Stimulated activated CD8-positive, alpha-beta memory T cell treated with anti-CD3 and anti-CD28 coated beads, Interleukin-7, amount 100 ng/mL, for 24 hours (primary cell): Measurements from ENCODE around the gene STX10.

ENCODE experiments used
- DNase-seq: peaks from one replicate; pipeline ENCODE4 v3.0.0-alpha.2; 2020; ENCODE audit warnings: low read depth

The STX10 gene

GRCh38 chr19:13100031-13100588 lies 50.1 kb downstream of the STX10 start:
- DNase-seq = peak; percentile 51

DNA sequence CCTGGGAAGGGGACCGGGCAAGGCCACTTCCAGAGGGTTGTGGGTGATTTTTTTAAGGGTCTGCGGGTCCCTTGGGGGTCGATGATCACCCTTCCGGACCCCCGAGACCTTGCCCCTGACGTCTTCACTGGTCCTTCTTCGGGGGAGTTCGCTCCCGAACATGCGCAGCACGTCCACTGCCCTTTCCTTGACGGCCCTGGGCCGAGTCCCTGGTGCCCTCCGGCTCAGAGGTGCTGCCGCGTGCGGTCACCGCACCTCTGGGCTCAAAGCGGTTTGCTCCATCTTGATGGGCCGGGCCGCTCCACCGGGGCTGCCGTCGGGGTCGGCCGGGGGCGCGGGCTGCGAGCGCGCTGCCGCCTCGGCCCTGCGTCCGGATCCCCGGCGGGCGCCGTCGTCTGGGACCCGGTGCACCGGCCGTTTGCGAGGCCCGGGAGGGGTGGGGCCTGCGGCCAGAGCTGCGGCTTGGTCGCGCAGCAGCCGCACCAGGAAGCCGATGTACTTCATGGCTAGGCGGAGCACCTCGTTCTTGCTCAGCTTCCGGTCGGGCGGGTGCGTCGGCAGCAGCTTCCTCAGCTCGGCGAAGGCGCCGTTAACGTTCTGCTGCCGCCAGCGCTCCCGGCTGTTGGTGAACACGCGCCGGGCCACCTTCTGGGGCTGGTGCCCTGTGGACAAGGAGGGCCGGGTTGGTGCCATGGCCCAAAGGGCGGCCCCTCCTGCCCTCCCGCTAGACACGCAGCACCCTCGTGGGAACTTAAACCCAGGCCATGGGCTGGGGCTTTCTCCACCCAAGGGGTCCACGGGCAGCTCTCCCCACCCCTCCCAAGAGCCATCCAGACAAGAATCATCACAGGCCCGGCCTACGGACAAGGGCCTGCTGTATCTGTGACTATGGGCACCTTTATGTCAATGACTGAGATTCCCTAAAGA lies 50.8 kb downstream of the STX10 start:
- DNase-seq = no peak

- DNase-seq = no peak
Observed at GRCh38 chr19:13098277-13099072, 51.7 kb downstream of the STX10 start.

DNA sequence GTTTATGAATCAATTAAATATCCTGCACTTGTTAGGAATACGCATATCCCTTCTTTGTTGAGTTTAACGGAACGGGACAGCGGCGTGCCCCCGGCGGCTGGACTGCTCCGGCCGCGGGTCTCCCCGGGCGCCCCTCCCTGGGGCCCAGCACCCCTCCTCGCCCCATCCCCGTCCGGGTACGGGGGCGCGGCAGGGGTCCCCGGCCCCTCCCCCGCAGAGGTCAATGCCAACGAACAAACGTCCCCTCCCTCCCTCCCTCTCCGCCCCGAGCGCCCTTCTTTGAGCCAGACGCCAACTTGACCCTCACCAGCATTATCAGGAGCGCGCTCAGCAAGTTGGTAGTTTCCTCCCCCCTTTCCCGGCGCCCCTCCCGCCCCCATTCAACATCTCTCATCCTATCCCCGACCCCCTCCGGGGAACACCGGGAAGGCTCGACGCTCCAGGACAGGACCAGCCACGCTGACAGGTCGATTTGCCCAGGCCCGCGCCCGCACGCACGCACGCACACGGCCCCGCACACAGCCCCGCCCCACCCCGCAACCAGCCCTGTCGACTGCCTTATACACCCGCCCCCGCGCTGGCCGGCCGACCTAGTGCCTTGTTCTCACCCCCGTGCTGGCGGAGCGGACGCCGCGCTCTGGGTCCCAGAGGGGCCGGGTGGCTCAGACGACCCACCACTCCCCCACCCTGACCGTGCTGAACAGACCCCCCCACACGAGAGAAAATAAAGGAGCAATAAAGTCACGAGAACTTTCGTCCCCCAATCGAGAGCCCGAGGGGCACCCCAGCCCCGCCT lies 52.5 kb downstream of the STX10 start:
- DNase-seq = no peak

GRCh38 chr19:13097033-13097462 lies 53.1 kb downstream of the STX10 start:
- DNase-seq = no peak

DNA sequence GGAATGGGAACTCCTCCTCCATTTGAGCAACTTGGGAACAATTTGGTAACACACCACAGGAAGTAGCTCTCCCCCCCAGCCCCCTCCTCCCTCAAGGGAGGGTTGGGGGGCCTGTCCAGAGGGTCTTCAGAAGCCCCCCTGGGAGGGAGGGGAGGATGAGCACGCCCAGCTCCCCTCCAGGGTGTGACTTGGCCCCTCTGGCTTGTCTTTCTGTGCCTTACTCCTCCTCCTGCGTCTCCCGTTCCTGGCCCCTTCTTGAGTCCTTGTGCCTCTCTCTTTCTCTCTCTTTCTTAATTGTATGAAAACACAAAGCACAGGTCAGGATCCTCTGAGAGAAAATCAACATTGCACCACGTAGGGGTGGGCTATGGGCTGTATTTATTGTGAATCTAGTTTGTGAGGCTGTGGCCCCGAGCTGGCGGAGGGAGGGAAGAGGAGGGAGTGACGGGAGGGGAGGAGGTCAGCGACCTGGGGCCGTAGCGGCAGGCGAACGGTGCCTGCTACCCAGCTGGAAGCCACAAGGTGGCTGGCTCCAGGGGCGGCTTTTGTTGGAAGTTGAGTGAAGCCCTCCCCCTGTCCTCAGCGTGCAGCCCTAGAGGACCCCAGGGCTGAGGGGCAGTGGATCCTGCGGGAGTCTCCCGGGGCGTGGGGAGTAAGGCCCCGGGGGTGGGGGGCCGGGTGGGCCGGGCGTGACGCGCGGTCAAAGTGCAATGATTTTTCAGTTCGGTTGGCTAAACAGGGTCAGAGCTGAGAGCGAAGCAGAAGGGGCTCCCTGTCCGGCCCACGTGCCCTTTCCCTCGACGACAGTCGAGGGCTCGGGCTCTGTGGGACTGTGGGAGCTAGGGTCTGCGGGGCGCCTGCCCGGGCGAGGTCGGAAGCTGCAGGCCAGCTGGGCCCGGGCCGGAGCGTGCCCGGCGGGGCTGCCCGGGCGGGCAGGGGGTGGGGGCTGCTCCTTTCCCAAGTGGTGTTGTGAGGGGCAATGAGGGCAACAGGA lies 53.9 kb downstream of the STX10 start:
- DNase-seq = no peak

DNA sequence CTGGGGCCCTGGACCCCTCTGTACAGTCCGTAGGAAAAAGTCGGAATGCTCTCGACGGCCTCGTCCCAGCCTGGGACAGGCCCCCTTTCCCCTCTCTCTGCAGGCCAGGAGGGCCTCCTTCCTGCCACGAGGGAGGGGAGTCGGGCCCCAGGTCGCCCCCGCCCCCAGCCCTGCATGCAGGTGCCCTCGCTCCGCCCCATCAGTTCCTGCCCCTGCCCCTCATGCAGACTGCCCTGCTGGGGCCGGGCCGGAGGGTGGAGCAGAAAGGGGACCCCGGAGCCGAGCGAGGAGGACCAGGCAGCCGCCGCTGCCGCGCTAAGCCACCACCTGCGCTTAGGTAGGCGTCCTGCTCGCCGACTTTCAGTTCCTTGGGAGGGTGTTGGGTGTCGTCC lies 54.8 kb downstream of the STX10 start:
- DNase-seq = no peak

DNA sequence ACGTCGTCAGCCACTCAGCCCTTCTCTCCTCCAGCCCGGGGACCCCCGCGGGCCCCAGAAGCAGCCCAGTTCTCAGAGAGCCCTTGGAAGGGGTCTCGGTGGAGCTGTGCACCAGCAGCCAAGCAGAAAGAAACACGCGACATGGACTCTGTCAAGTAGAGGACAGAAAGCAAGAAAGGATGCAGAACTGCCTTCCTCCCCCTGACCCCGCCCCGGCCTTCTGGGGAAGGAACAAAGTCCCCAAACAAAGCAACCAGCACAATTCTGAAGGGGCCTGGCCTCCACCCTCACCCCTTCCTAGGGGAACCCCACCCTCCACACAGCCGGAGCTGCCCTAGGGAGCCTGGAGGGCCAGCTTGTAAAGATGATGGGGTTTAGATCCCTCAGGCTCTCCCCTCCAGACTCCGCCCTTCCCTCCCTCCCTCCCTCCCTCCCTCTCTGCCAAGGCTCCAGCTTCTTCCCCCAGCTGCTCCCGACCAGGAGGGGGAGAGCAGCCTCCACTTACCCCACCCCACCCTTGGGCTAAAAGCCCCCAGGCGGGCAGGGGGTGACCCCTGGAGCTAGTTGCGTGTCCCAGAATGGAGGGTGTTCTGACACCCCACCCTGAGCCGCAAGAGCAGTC lies 55.3 kb downstream of the STX10 start:
- DNase-seq = no peak

DNA sequence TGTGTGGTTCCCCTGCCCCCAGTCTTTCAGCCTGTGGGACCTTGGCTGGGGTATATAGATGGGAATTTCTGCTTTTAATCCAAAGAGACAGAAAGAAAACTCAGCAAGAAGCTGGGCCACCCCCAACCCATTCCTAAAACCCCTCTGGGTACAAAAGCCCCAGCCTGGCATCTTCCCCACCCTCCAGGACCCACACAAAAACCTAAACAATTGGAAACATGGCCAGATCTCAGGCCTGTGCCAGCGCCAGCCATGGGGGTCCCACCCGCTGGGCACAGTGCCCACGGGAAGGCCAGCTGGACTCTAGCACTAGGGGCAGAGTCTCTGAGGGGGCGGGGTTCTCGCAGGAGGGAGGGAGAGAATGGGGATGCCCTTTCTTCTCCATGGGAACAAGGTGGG lies 56.1 kb downstream of the STX10 start:
- no peak for DNase-seq
